Mesenchymal stem cell (in vitro differentiated cells and primary cell): ENCODE measurements around the gene CCNJ.

Source experiments
- DNase-seq: peaks from one replicate; pipeline ENCODE4 v3.0.0-alpha.2; 2013
- H2AFZ ChIP-seq: one replicate; pipeline ENCODE4 v1.6.1; 2013; ENCODE audit warnings: low read depth, mild to moderate bottlenecking, control low read depth, inconsistent platforms, low read length, moderate library complexity
- H2AK5ac ChIP-seq: 2 replicates; pipeline ENCODE4 v1.6.1; 2013; ENCODE audit warnings: low read length, moderate library complexity, mild to moderate bottlenecking, inconsistent platforms; ENCODE audit not compliant: severe bottlenecking
- H2BK120ac ChIP-seq: one replicate; pipeline ENCODE4 v1.6.1; 2013; ENCODE audit warnings: low read depth, mild to moderate bottlenecking, inconsistent platforms, low read length, moderate library complexity
- H2BK12ac ChIP-seq, 2 experiments: one replicate each; pipeline ENCODE4 v1.6.1; 2013; ENCODE audit warnings: inconsistent platforms in 2 of 2, low read length in 2 of 2, mild to moderate bottlenecking in 2 of 2, moderate library complexity in 2 of 2, control low read depth in 1 of 2
- H2BK15ac ChIP-seq: one replicate; pipeline ENCODE4 v1.6.1; 2013; ENCODE audit warnings: mild to moderate bottlenecking, low read depth, inconsistent platforms; ENCODE audit not compliant: poor library complexity, severe bottlenecking
- H2BK5ac ChIP-seq: 2 replicates; pipeline ENCODE4 v1.6.1; 2013; ENCODE audit warnings: low read depth, mild to moderate bottlenecking, low read length, control low read depth, inconsistent platforms; ENCODE audit not compliant: poor library complexity, severe bottlenecking
- H3K14ac ChIP-seq, 2 experiments: one replicate each; pipeline ENCODE4 v1.6.1; 2013; ENCODE audit warnings: inconsistent platforms in 2 of 2, low read length in 2 of 2, control low read depth in 1 of 2, mild to moderate bottlenecking in 1 of 2, moderate library complexity in 1 of 2
- H3K18ac ChIP-seq, 2 experiments: one replicate each; pipeline ENCODE4 v1.6.1; 2013; ENCODE audit warnings: inconsistent platforms in 2 of 2, low read length in 2 of 2, control low read depth in 1 of 2, low read depth in 1 of 2, mild to moderate bottlenecking in 1 of 2
- H3K23ac ChIP-seq, 2 experiments: one replicate each; pipeline ENCODE4 v1.6.1; 2013; ENCODE audit warnings: inconsistent platforms in 2 of 2, low read length in 2 of 2, mild to moderate bottlenecking in 2 of 2, moderate library complexity in 2 of 2, control low read depth in 1 of 2
- H3K27ac ChIP-seq: 2 replicates; pipeline ENCODE4 v1.5.1; 2013; ENCODE audit warnings: mild to moderate bottlenecking, moderate library complexity, low read length, control low read depth, inconsistent platforms; ENCODE audit not compliant: poor library complexity, severe bottlenecking
- H3K27me3 ChIP-seq, 2 experiments: 2 replicates each; pipeline versions ENCODE4 v1.6.1 to v1.7.0; 2013; ENCODE audit warnings: low read length in 2 of 2, mild to moderate bottlenecking in 2 of 2, moderate library complexity in 2 of 2, control low read depth in 1 of 2, inconsistent platforms in 1 of 2; ENCODE audit not compliant: control insufficient read depth in 1 of 2, insufficient read depth in 1 of 2
- H3K36me3 ChIP-seq, 2 experiments: 2 replicates each; pipeline versions ENCODE4 v1.6.1 to v1.7.0; 2013; ENCODE audit warnings: low read length in 2 of 2, control low read depth in 1 of 2, inconsistent platforms in 1 of 2, low read depth in 1 of 2, mild to moderate bottlenecking in 1 of 2; ENCODE audit not compliant: insufficient read depth in 2 of 2, control insufficient read depth in 1 of 2
- H3K4ac ChIP-seq, 2 experiments: one replicate each; pipeline ENCODE4 v1.6.1; 2013; ENCODE audit warnings: inconsistent platforms in 2 of 2, low read length in 2 of 2, mild to moderate bottlenecking in 2 of 2, moderate library complexity in 2 of 2, control low read depth in 1 of 2, low read depth in 1 of 2
- H3K4me1 ChIP-seq: 2 replicates; pipeline ENCODE4 v1.6.1; 2013; ENCODE audit warnings: low read depth, low read length, control low read depth; ENCODE audit not compliant: control insufficient read depth, insufficient read depth
- H3K4me2 ChIP-seq: 2 replicates; pipeline ENCODE4 v1.6.1; 2013; ENCODE audit warnings: low read length, mild to moderate bottlenecking, inconsistent platforms; ENCODE audit not compliant: poor library complexity, severe bottlenecking
- H3K4me3 ChIP-seq, 2 experiments: 2 replicates each; pipeline versions ENCODE4 v1.5.1 to v1.7.0; 2013; ENCODE audit warnings: low read length in 2 of 2, mild to moderate bottlenecking in 2 of 2, control low read depth in 1 of 2, low read depth in 1 of 2; ENCODE audit not compliant: insufficient read depth in 1 of 2
- H3K79me1 ChIP-seq: replicated peaks from 2 replicates; pipeline ENCODE4 v1.6.1; 2013; ENCODE audit warnings: mild to moderate bottlenecking, control low read depth, low read length, inconsistent platforms; ENCODE audit not compliant: poor library complexity, severe bottlenecking
- H3K9ac ChIP-seq: 2 replicates; pipeline ENCODE4 v1.7.0; 2013; ENCODE audit warnings: mild to moderate bottlenecking, low read length, moderate library complexity
- H3K9me3 ChIP-seq: 2 replicates; pipeline ENCODE4 v1.7.0; 2013; ENCODE audit warnings: mild to moderate bottlenecking, low read length; ENCODE audit not compliant: control insufficient read depth
- H4K8ac ChIP-seq: one replicate; pipeline ENCODE4 v1.6.1; 2013; ENCODE audit warnings: inconsistent platforms, mild to moderate bottlenecking, low read length, moderate library complexity
- H4K91ac ChIP-seq: one replicate; pipeline ENCODE4 v1.6.1; 2013; ENCODE audit warnings: mild to moderate bottlenecking, low read length, inconsistent platforms
- WGBS: methylation state at CpG from one replicate; pipeline ENCODE4 v1.1.7; 2013; ENCODE audit warnings: mixed read lengths; 5-methylcytosine and 5-hydroxymethylcytosine counted together

The CCNJ gene

GRCh38 chr10:96082748-96083147, 39.4 kb downstream of the CCNJ start:
- DNase-seq, result no peak
- H3K18ac ChIP-seq, result no peak overlapping the region
- H3K4ac ChIP-seq, result no peak overlapping the region
- H2BK15ac ChIP-seq, result no peak overlapping the region
- H4K8ac ChIP-seq, result no peak overlapping the region
- H3K23ac ChIP-seq, result no peak overlapping the region
- no peak overlapping the region for H2BK5ac ChIP-seq
- no peak overlapping the region for H4K91ac ChIP-seq
- H3K14ac ChIP-seq, result no peak overlapping the region
- no peaks in the 10 kb centered on the region for H3K79me1 ChIP-seq
- no peak overlapping the region for H3K4me2 ChIP-seq
- no peak overlapping the region for H3K27ac ChIP-seq
- no peak overlapping the region for H3K9ac ChIP-seq
- H3K9me3 ChIP-seq, result no peaks in the 10 kb centered on the region
- no peak overlapping the region for H2BK12ac ChIP-seq
- no peaks in the 10 kb centered on the region for H3K4me1 ChIP-seq
- H2AK5ac ChIP-seq, result no peak overlapping the region
- no peak overlapping the region for H2BK120ac ChIP-seq
- no CpG with 5 or more reads among the region's 1 CpG for WGBS
- no peaks in the 10 kb centered on the region for H3K27me3 ChIP-seq
- peaks cover 0 to 8% of the 10 kb centered on the region in 2 experiments for H3K36me3 ChIP-seq
- H3K4me3 ChIP-seq, result no peak overlapping the region
- no peak overlapping the region for H2AFZ ChIP-seq

- no peak overlapping the region for H3K18ac ChIP-seq
- H2BK15ac ChIP-seq, result no peak overlapping the region
- no peak overlapping the region for H2BK5ac ChIP-seq
- H3K14ac ChIP-seq, result no peak overlapping the region
- no peak overlapping the region for H3K27ac ChIP-seq
- H3K36me3 ChIP-seq, result peaks cover 0 to 4% of the 10 kb centered on the region in 2 experiments
- H3K9me3 ChIP-seq, result no peaks in the 10 kb centered on the region
- H4K8ac ChIP-seq, result no peak overlapping the region
- H2AFZ ChIP-seq, result no peak overlapping the region
- peaks cover 4 to 20% of the 10 kb centered on the region in 2 experiments for H3K27me3 ChIP-seq
- H3K9ac ChIP-seq, result peak overlapping the region; percentile 96
- H3K23ac ChIP-seq, result no peak overlapping the region
- H3K4me1 ChIP-seq, result peaks cover 3% of the 10 kb centered on the region
- no peak overlapping the region for H4K91ac ChIP-seq
- DNase-seq, result no peak
- peak overlapping the region in 1 of 2 experiments; percentile 97 for H3K4me3 ChIP-seq
- H3K4ac ChIP-seq, result no peak overlapping the region
- H2BK12ac ChIP-seq, result no peak overlapping the region
- no peak overlapping the region for H2AK5ac ChIP-seq
- 100% methylated on average over 1 of the region's 2 CpGs for WGBS
- no peaks in the 10 kb centered on the region for H3K79me1 ChIP-seq
- H2BK120ac ChIP-seq, result no peak overlapping the region
- H3K4me2 ChIP-seq, result no peak overlapping the region
Measured at GRCh38 chr10:96089116-96089515, 45.7 kb downstream of the CCNJ start.

DNA sequence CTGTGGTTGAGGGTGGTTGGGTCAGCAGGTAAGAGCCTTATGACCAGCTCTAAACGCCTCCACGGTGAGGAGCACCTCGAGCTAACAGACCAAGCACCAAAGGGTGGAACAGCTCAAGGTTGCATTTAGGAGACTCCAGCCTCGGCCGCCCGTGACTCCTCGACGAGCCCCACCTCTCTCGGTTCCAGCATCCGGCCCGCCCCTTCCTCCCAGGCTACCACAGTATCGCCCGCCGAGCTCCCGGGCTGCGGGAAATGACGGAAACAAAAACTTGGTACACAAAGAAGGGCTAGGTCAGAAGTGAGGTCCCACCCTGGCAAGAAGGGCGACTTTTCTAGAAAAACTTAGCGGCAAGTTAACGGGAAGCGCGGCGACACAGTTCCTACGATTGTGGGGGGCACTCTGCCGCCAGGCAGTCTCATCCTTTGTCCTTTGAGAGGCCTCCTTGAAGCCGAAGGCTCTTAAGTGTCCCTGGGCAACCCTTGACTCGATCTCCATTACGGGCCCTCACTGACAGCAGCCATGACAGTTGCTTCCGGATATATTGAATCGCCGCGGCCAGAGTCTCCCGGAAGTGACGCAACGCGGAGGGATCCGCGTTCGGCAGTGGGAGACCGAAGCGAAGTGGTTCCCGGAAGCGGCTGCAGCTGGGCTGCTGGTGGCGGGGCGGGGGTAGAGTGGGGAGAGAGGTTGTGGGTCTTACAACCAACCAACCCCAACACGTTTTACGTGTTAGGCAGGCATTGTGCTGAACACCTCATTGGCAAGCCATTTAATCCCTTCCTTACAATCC, 46.5 kb downstream of the CCNJ start:
- H3K4ac ChIP-seq, result no peak overlapping the region
- peak overlapping the region; percentile 96 for H3K9ac ChIP-seq
- no peak for DNase-seq
- no peak overlapping the region for H3K18ac ChIP-seq
- H3K79me1 ChIP-seq, result no peaks in the 10 kb centered on the region
- H3K9me3 ChIP-seq, result no peaks in the 10 kb centered on the region
- no peak overlapping the region for H3K4me2 ChIP-seq
- no peak overlapping the region for H2BK12ac ChIP-seq
- WGBS, result 96% methylated on average over 44 of the region's 47 CpGs
- H2BK5ac ChIP-seq, result no peak overlapping the region
- peak overlapping the region; percentile 15 for H2AK5ac ChIP-seq
- no peak overlapping the region for H4K91ac ChIP-seq
- peaks cover 4 to 26% of the 10 kb centered on the region in 2 experiments for H3K27me3 ChIP-seq
- H3K23ac ChIP-seq, result no peak overlapping the region
- H3K27ac ChIP-seq, result no peak overlapping the region
- H3K14ac ChIP-seq, result no peak overlapping the region
- peaks cover 0 to 4% of the 10 kb centered on the region in 2 experiments for H3K36me3 ChIP-seq
- no peak overlapping the region for H2AFZ ChIP-seq
- H3K4me1 ChIP-seq, result peaks cover 3% of the 10 kb centered on the region
- no peak overlapping the region for H2BK120ac ChIP-seq
- no peak overlapping the region for H2BK15ac ChIP-seq
- H4K8ac ChIP-seq, result no peak overlapping the region
- peak overlapping the region in 1 of 2 experiments; percentile 97 for H3K4me3 ChIP-seq

GRCh38 chr10:96090463-96090800, 47.0 kb downstream of the CCNJ start:
- Histone ChIP-seq H3K23ac (no peak overlapping the region), H4K91ac (no peak overlapping the region), H3K9me3 (no peaks in the 10 kb centered on the region), H3K4me1 (peaks cover 3% of the 10 kb centered on the region), H3K4me2 (no peak overlapping the region), H2BK15ac (no peak overlapping the region), H2AK5ac (peak overlapping the region; percentile 15), H2AFZ (no peak overlapping the region), H3K9ac (peak overlapping the region; percentile 96), H3K27ac (no peak overlapping the region), H4K8ac (no peak overlapping the region), H3K4ac (no peak overlapping the region), H3K18ac (no peak overlapping the region), H2BK120ac (no peak overlapping the region), H2BK5ac (no peak overlapping the region), H2BK12ac (no peak overlapping the region), H3K79me1 (no peaks in the 10 kb centered on the region), H3K14ac (no peak overlapping the region), H3K4me3 (peak overlapping the region in 1 of 2 experiments; percentile 97), H3K27me3 (peaks cover 4 to 32% of the 10 kb centered on the region in 2 experiments), H3K36me3 (peaks cover 0 to 4% of the 10 kb centered on the region in 2 experiments)
- WGBS, result 94% methylated on average over 9 of the region's 9 CpGs
- DNase-seq, result no peak
